Parathyroid adenoma (tissue), 2 donors: ENCODE results near the gene HLA-DPA1.
"Not testable (repeated sequence)": the region's sequence is repeated elsewhere in the genome, so short reads cannot be mapped to it uniquely, and the experiment has no call there.

Experiments used
- H2AFZ ChIP-seq: fragments of 300-600 bp; sonication (generic); one replicate; pipeline ENCODE4 v1.7.0; 2017; ENCODE audit warnings: antibody characterized with exemption, mild to moderate bottlenecking
- H3K27ac ChIP-seq: fragments of 300-600 bp; sonication (generic); one replicate; pipeline ENCODE4 v1.7.0; 2017
- H3K27me3 ChIP-seq: fragments of 300-600 bp; sonication (generic); one replicate; pipeline ENCODE4 v1.7.0; 2017; ENCODE audit warnings: low read length; ENCODE audit not compliant: control insufficient read depth, insufficient read depth
- H3K36me3 ChIP-seq: fragments of 300-600 bp; sonication (generic); one replicate; pipeline ENCODE4 v1.7.0; 2017; ENCODE audit warnings: low read length; ENCODE audit not compliant: control insufficient read depth, insufficient read depth
- H3K4me1 ChIP-seq: fragments of 300-600 bp; sonication (generic); one replicate; pipeline ENCODE4 v1.7.0; 2017; ENCODE audit warnings: control low read depth
- H3K4me2 ChIP-seq: fragments of 300-600 bp; sonication (generic); one replicate; pipeline ENCODE4 v1.7.0; 2017; ENCODE audit warnings: low read length
- H3K4me3 ChIP-seq: fragments of 300-600 bp; sonication (generic); one replicate; pipeline ENCODE4 v1.7.0; 2017; ENCODE audit warnings: low read depth, low read length
- H3K79me2 ChIP-seq: fragments of 300-600 bp; sonication (generic); one replicate; pipeline ENCODE4 v1.7.0; 2017; ENCODE audit warnings: control low read depth
- H3K9ac ChIP-seq: fragments of 300-600 bp; sonication (generic); one replicate; pipeline ENCODE4 v1.7.0; 2017; ENCODE audit warnings: mild to moderate bottlenecking
- H3K9me3 ChIP-seq: fragments of 300-600 bp; sonication (generic); one replicate; pipeline ENCODE4 v1.7.0; 2017; ENCODE audit warnings: low read length; ENCODE audit not compliant: control insufficient read depth
- CTCF ChIP-seq: fragments of 300-600 bp; sonication (generic); IDR thresholded peaks from one replicate; pipeline ENCODE4 v1.7.0; 2017; ENCODE audit warnings: antibody characterized with exemption, mild to moderate bottlenecking
- donor health status: primary hyperparathyroidism.

Gene HLA-DPA1

GRCh38 chr6:33070909-33071308 is 2.5 kb downstream of the HLA-DPA1 start:
- H2AFZ ChIP-seq: no peak overlapping the region
- no peaks in the 10 kb centered on the region for H3K79me2 ChIP-seq
- H3K4me2 ChIP-seq: no peak overlapping the region
- no peak overlapping the region for H3K4me3 ChIP-seq
- H3K9me3 ChIP-seq: no peaks in the 10 kb centered on the region
- H3K9ac ChIP-seq: no peak overlapping the region
- peaks cover 5% of the 10 kb centered on the region for H3K4me1 ChIP-seq
- H3K36me3 ChIP-seq: no peaks in the 10 kb centered on the region
- H3K27ac ChIP-seq: no peak overlapping the region
- H3K27me3 ChIP-seq: no peaks in the 10 kb centered on the region
- no peak for TF ChIP-seq CTCF

- no peak overlapping the region for H3K9ac ChIP-seq
Measured at GRCh38 chr6:33069021-33069738, 4.3 kb downstream of the HLA-DPA1 start.

GRCh38 chr6:33066917-33067521 is 6.4 kb downstream of the HLA-DPA1 start:
- no peak for TF ChIP-seq CTCF
- Histone ChIP-seq H3K27me3 (no peaks in the 10 kb centered on the region), H3K4me1 (peaks cover under 1% of the 10 kb centered on the region), H3K4me2 (no peak overlapping the region), H3K9ac (no peak overlapping the region), H3K4me3 (no peak overlapping the region), H3K9me3 (no peaks in the 10 kb centered on the region), H3K79me2 (no peaks in the 10 kb centered on the region), H2AFZ (no peak overlapping the region), H3K36me3 (no peaks in the 10 kb centered on the region), H3K27ac (no peak overlapping the region)

More at GRCh38 chr6:33069021-33069738, 4.3 kb downstream of the HLA-DPA1 start:
- Histone ChIP-seq H3K9me3 (no peaks in the 10 kb centered on the region), H3K79me2 (no peaks in the 10 kb centered on the region), H2AFZ (no peak overlapping the region), H3K27ac (no peak overlapping the region), H3K4me2 (no peak overlapping the region), H3K27me3 (no peaks in the 10 kb centered on the region), H3K4me3 (no peak overlapping the region), H3K4me1 (peaks cover 5% of the 10 kb centered on the region), H3K36me3 (no peaks in the 10 kb centered on the region)
- TF ChIP-seq CTCF: no peak

- Histone ChIP-seq H3K9ac (no peak overlapping the region), H2AFZ (no peak overlapping the region), H3K27me3 (no peaks in the 10 kb centered on the region), H3K4me2 (no peak overlapping the region), H3K36me3 (no peaks in the 10 kb centered on the region), H3K79me2 (no peaks in the 10 kb centered on the region), H3K27ac (no peak overlapping the region), H3K4me3 (no peak overlapping the region), H3K9me3 (no peaks in the 10 kb centered on the region), H3K4me1 (no peaks in the 10 kb centered on the region)
- no peak for TF ChIP-seq CTCF
Measured at GRCh38 chr6:33065312-33065711, 8.1 kb downstream of the HLA-DPA1 start.

GRCh38 chr6:33064723-33065122 is 8.7 kb downstream of the HLA-DPA1 start:
- Histone ChIP-seq H3K27ac (no peak overlapping the region), H3K9ac (no peak overlapping the region), H3K4me1 (no peaks in the 10 kb centered on the region), H3K4me3 (no peak overlapping the region), H3K27me3 (no peaks in the 10 kb centered on the region), H2AFZ (no peak overlapping the region), H3K36me3 (no peaks in the 10 kb centered on the region), H3K79me2 (no peaks in the 10 kb centered on the region), H3K9me3 (no peaks in the 10 kb centered on the region), H3K4me2 (no peak overlapping the region)
- TF ChIP-seq CTCF: no peak

GRCh38 chr6:33063435-33063834 is 10.0 kb downstream of the HLA-DPA1 start:
- not testable (repeated sequence) for H3K4me1 ChIP-seq, H3K27me3 ChIP-seq, H3K27ac ChIP-seq, H3K36me3 ChIP-seq, H3K4me3 ChIP-seq, H3K79me2 ChIP-seq, H3K4me2 ChIP-seq, H3K9ac ChIP-seq, H2AFZ ChIP-seq, H3K9me3 ChIP-seq
